Suprapubic skin (tissue), 4 donors: Measurements from ENCODE around the gene NR1D2.

Source experiments
- POLR2A ChIP-seq, 2 donors: fragments of 450-650 bp; IDR thresholded peaks; one replicate each; pipeline ENCODE4 v1.6.1; 2017; ENCODE audit warnings: antibody characterized with exemption in 2 of 2, mild to moderate bottlenecking in 2 of 2, moderate library complexity in 2 of 2
- POLR2AphosphoS5 ChIP-seq, 3 donors: sonication (generic); formaldehyde crosslinking; IDR thresholded peaks; one replicate each; pipeline ENCODE4 v1.6.1; 2017; ENCODE audit warnings: antibody characterized with exemption in 3 of 3
- TF ChIP-seq, protein P1 (sequence below), 2 donors: fragments of 200-600 bp in 1 of 2; fragments of 450-650 bp in 1 of 2; sonication (generic) in 1 of 2; IDR thresholded peaks; one replicate each; pipeline ENCODE4 v1.5.1; 2016 to 2019; ENCODE audit warnings: antibody characterized with exemption in 2 of 2, mild to moderate bottlenecking in 1 of 2, moderate library complexity in 1 of 2

- TF ChIP-seq, protein P1, sequence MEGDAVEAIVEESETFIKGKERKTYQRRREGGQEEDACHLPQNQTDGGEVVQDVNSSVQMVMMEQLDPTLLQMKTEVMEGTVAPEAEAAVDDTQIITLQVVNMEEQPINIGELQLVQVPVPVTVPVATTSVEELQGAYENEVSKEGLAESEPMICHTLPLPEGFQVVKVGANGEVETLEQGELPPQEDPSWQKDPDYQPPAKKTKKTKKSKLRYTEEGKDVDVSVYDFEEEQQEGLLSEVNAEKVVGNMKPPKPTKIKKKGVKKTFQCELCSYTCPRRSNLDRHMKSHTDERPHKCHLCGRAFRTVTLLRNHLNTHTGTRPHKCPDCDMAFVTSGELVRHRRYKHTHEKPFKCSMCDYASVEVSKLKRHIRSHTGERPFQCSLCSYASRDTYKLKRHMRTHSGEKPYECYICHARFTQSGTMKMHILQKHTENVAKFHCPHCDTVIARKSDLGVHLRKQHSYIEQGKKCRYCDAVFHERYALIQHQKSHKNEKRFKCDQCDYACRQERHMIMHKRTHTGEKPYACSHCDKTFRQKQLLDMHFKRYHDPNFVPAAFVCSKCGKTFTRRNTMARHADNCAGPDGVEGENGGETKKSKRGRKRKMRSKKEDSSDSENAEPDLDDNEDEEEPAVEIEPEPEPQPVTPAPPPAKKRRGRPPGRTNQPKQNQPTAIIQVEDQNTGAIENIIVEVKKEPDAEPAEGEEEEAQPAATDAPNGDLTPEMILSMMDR (IDR thresholded peaks at IDR 0.05): no peak
- TF ChIP-seq POLR2A (IDR thresholded peaks at IDR 0.05): no peak
- no peak for TF ChIP-seq POLR2AphosphoS5 (IDR thresholded peaks at IDR 0.05)
Observed at GRCh38 chr3:24005669-24006068, 60.6 kb downstream of the NR1D2 start.
